ENCODE measurements around the gene DPYSL3.

Gene DPYSL3

GRCh38 chr5:147472664-147473475, 37.0 kb downstream of the DPYSL3 start:
- DNase-seq (ENCODE audit: low spot score) = no peak

- DNase-seq (ENCODE audit: low spot score) = no peak
Measured at GRCh38 chr5:147467973-147468508, 41.8 kb downstream of the DPYSL3 start.

GRCh38 chr5:147466360-147466980, 43.4 kb downstream of the DPYSL3 start:
- DNase-seq (ENCODE audit: low spot score) = no peak

- no peak for DNase-seq (ENCODE audit: low spot score)
Measured at GRCh38 chr5:147465747-147466146, 44.1 kb downstream of the DPYSL3 start.

GRCh38 chr5:147464211-147464610, 45.7 kb downstream of the DPYSL3 start:
- peak; percentile 23 for DNase-seq (ENCODE audit: low spot score)

- no peak for DNase-seq (ENCODE audit: low spot score)
Measured at GRCh38 chr5:147461915-147462314, 48.0 kb downstream of the DPYSL3 start.

GRCh38 chr5:147460380-147460779, 49.5 kb downstream of the DPYSL3 start:
- no peak for DNase-seq (ENCODE audit: low spot score)

GRCh38 chr5:147458581-147458980, 51.3 kb downstream of the DPYSL3 start:
- no peak for DNase-seq (ENCODE audit: low spot score)

- no peak for DNase-seq (ENCODE audit: low spot score)
Measured at GRCh38 chr5:147455822-147456450, 53.9 kb downstream of the DPYSL3 start.

- DNase-seq (ENCODE audit: low spot score) = no peak
Measured at GRCh38 chr5:147454996-147455677, 54.7 kb downstream of the DPYSL3 start.

GRCh38 chr5:147453875-147454814, 55.7 kb downstream of the DPYSL3 start:
- DNase-seq (ENCODE audit: low spot score) = no peak

GRCh38 chr5:147452165-147452811, 57.6 kb downstream of the DPYSL3 start:
- no peak for DNase-seq (ENCODE audit: low spot score)

- DNase-seq (ENCODE audit: low spot score) = no peak
Measured at GRCh38 chr5:147451193-147451592, 58.7 kb downstream of the DPYSL3 start.

- DNase-seq (ENCODE audit: low spot score) = no peak
Measured at GRCh38 chr5:147450606-147451005, 59.3 kb downstream of the DPYSL3 start.

GRCh38 chr5:147448766-147449165, 61.1 kb downstream of the DPYSL3 start:
- DNase-seq (ENCODE audit: low spot score) = no peak

GRCh38 chr5:147446523-147446922, 63.3 kb downstream of the DPYSL3 start:
- DNase-seq (ENCODE audit: low spot score) = no peak

- no peak for DNase-seq (ENCODE audit: low spot score)
Measured at GRCh38 chr5:147445917-147446316, 64.0 kb downstream of the DPYSL3 start.

GRCh38 chr5:147445090-147445489, 64.8 kb downstream of the DPYSL3 start:
- DNase-seq (ENCODE audit: low spot score) = no peak

GRCh38 chr5:147442224-147442623, 67.6 kb downstream of the DPYSL3 start:
- no peak for DNase-seq (ENCODE audit: low spot score)

GRCh38 chr5:147441191-147441695, 68.6 kb downstream of the DPYSL3 start:
- DNase-seq (ENCODE audit: low spot score) = no peak
